Naive B cell (primary cell): Measurements from ENCODE around the gene LNX2. TPM values are rescaled to one million over a fixed set of nuclear protein-coding genes. Genes with fewer than 3 reads are reported as not detected.
A peak's percentile ranks its signal among the peaks of the same experiment; 100 is the strongest.

Experiments used
- ATAC-seq, 2 donors: fragments of 150-1000 bp; cut with Tn5 transposase; 2 replicates each; pipeline ENCODE4 v1.10.0; 2021; ENCODE audit warnings: low read depth in 2 of 2, mild to moderate bottlenecking in 2 of 2, moderate library complexity in 2 of 2
- DNase-seq: peaks from one replicate; pipeline ENCODE4 v3.0.0; 2022
- H3K27ac Mint-ChIP-seq, 6 donors: one replicate each; pipeline ENCODE4 v1.8.0; 2020 to 2022; ENCODE audit warnings: mild to moderate bottlenecking in 6 of 6, mixed read lengths in 6 of 6, moderate library complexity in 5 of 6, inconsistent platforms in 2 of 6
- H3K27me3 Mint-ChIP-seq, 3 donors: one replicate each; pipeline ENCODE4 v1.8.0; 2021 to 2022; ENCODE audit warnings: mixed read lengths in 3 of 3, mild to moderate bottlenecking in 1 of 3
- H3K36me3 Mint-ChIP-seq, 2 donors: one replicate each; pipeline ENCODE4 v1.8.0; 2020 to 2022; ENCODE audit warnings: mixed read lengths in 2 of 2, inconsistent platforms in 1 of 2, mild to moderate bottlenecking in 1 of 2
- H3K4me1 Mint-ChIP-seq, 3 donors: one replicate each; pipeline ENCODE4 v1.8.0; 2020 to 2022; ENCODE audit warnings: mixed read lengths in 3 of 3, inconsistent platforms in 1 of 3, mild to moderate bottlenecking in 1 of 3, moderate library complexity in 1 of 3
- H3K4me3 Mint-ChIP-seq, 8 donors: one replicate each; pipeline ENCODE4 v1.8.0; 2020 to 2022; ENCODE audit warnings: mild to moderate bottlenecking in 8 of 8, mixed read lengths in 8 of 8, moderate library complexity in 8 of 8, inconsistent platforms in 2 of 8
- H3K9me3 Mint-ChIP-seq, 7 donors: one replicate each; pipeline ENCODE4 v1.8.0; 2020 to 2022; ENCODE audit warnings: mixed read lengths in 7 of 7, mild to moderate bottlenecking in 5 of 7, inconsistent platforms in 2 of 7, moderate library complexity in 1 of 7
- polyA plus RNA-seq, 6 donors: library from polyadenylated mRNA; unstranded; fragments of 300-500 nt; fragmentation: Illumina TruSeq; gene quantifications; one replicate each; pipeline ENCODE4 v1.2.3, GENCODE V29; 2021; ENCODE audit warnings: low read depth in 6 of 6

The LNX2 gene
- polyA plus RNA-seq, 6 donors from 2014 or later: 3.4 to 13.6 (median 4.8) TPM

- Mint-ChIP-seq H3K4me3 (no peak overlapping the region), H3K4me1 (no peaks in the 10 kb centered on the region), H3K9me3 (no peaks in the 10 kb centered on the region), H3K36me3 (no peaks in the 10 kb centered on the region), H3K27ac (no peak overlapping the region), H3K27me3 (no peaks in the 10 kb centered on the region)
- DNase-seq: no peak
- ATAC-seq: peak; percentile 55 to 60
Measured at GRCh38 chr13:27595055-27595811, 25.1 kb downstream of the LNX2 start.

- H3K27me3 Mint-ChIP-seq: no peaks in the 10 kb centered on the region
- DNase-seq: no peak
- H3K27ac Mint-ChIP-seq: no peak overlapping the region
Measured at GRCh38 chr13:27593267-27593666, 27.1 kb downstream of the LNX2 start.

GRCh38 chr13:27592865-27593264 is 27.5 kb downstream of the LNX2 start:
- DNase-seq: peak; percentile 19
- H3K9me3 Mint-ChIP-seq: peaks cover 0 to 6% (median 3%) of the 10 kb centered on the region in 7 donors
- no peak overlapping the region for H3K4me3 Mint-ChIP-seq
- H3K27ac Mint-ChIP-seq: no peak overlapping the region
- peak; percentile 71 to 77 for ATAC-seq
- no peaks in the 10 kb centered on the region for H3K4me1 Mint-ChIP-seq
- H3K36me3 Mint-ChIP-seq: no peaks in the 10 kb centered on the region
- H3K27me3 Mint-ChIP-seq: no peaks in the 10 kb centered on the region

More at GRCh38 chr13:27593267-27593666, 27.1 kb downstream of the LNX2 start:
- no peak for ATAC-seq
- no peaks in the 10 kb centered on the region for H3K4me1 Mint-ChIP-seq
- H3K9me3 Mint-ChIP-seq: peaks cover 0 to 4% (median 2%) of the 10 kb centered on the region in 7 donors
- H3K4me3 Mint-ChIP-seq: no peak overlapping the region
- H3K36me3 Mint-ChIP-seq: no peaks in the 10 kb centered on the region

GRCh38 chr13:27588405-27588804 is 31.9 kb downstream of the LNX2 start:
- Mint-ChIP-seq H3K36me3 (no peaks in the 10 kb centered on the region), H3K27me3 (no peaks in the 10 kb centered on the region)

GRCh38 chr13:27587095-27587746 is 33.1 kb downstream of the LNX2 start:
- DNase-seq (no peak), ATAC-seq (no peak)
- H3K27me3 Mint-ChIP-seq: no peaks in the 10 kb centered on the region
- H3K9me3 Mint-ChIP-seq: peaks cover 0 to 7% (median 5%) of the 10 kb centered on the region in 7 donors
- H3K4me1 Mint-ChIP-seq: peaks cover 14 to 22% (median 18%) of the 10 kb centered on the region in 3 donors
- peak overlapping the region in 1 of 8 donors; percentile 30 for H3K4me3 Mint-ChIP-seq
- H3K27ac Mint-ChIP-seq: peak overlapping the region in 1 of 6 donors; percentile 29
- H3K36me3 Mint-ChIP-seq: no peaks in the 10 kb centered on the region

More at GRCh38 chr13:27588405-27588804, 31.9 kb downstream of the LNX2 start:
- DNase-seq: no peak
- Mint-ChIP-seq H3K9me3 (peaks cover 0 to 7% (median 5%) of the 10 kb centered on the region in 7 donors), H3K4me3 (no peak overlapping the region), H3K27ac (no peak overlapping the region), H3K4me1 (peaks cover 13 to 20% (median 17%) of the 10 kb centered on the region in 3 donors)
- ATAC-seq: no peak

- Mint-ChIP-seq H3K9me3 (peaks cover 0 to 7% (median 4%) of the 10 kb centered on the region in 7 donors), H3K27ac (peak overlapping the region in 2 of 6 donors; percentile 17 to 81), H3K27me3 (no peaks in the 10 kb centered on the region), H3K4me3 (peak overlapping the region in 1 of 8 donors; percentile 3), H3K4me1 (peaks cover 14 to 27% (median 18%) of the 10 kb centered on the region in 3 donors), H3K36me3 (peaks cover 0 to 9% of the 10 kb centered on the region in 2 donors)
- DNase-seq: no peak
- ATAC-seq: no peak
Measured at GRCh38 chr13:27583645-27584044, 36.7 kb downstream of the LNX2 start.

- H3K9me3 Mint-ChIP-seq: no peaks in the 10 kb centered on the region
- peak overlapping the region in 3 of 6 donors; percentile 35 to 87 (median 73) for H3K27ac Mint-ChIP-seq
- H3K36me3 Mint-ChIP-seq: peaks cover 0 to 24% of the 10 kb centered on the region in 2 donors
- DNase-seq (no peak), ATAC-seq (no peak)
- H3K27me3 Mint-ChIP-seq: no peaks in the 10 kb centered on the region
- no peak overlapping the region for H3K4me3 Mint-ChIP-seq
- peaks cover 3 to 26% (median 10%) of the 10 kb centered on the region in 3 donors for H3K4me1 Mint-ChIP-seq
Measured at GRCh38 chr13:27578121-27579030, 42.0 kb downstream of the LNX2 start.

GRCh38 chr13:27574661-27575060 is 45.7 kb downstream of the LNX2 start:
- no peaks in the 10 kb centered on the region for H3K9me3 Mint-ChIP-seq
- no peak for ATAC-seq
- H3K4me1 Mint-ChIP-seq: peaks cover 5 to 27% (median 21%) of the 10 kb centered on the region in 3 donors
- H3K27me3 Mint-ChIP-seq: no peaks in the 10 kb centered on the region
- no peak for DNase-seq
- H3K36me3 Mint-ChIP-seq: peaks cover 0 to 19% of the 10 kb centered on the region in 2 donors
- peak overlapping the region in 1 of 6 donors; percentile 58 for H3K27ac Mint-ChIP-seq
- no peak overlapping the region for H3K4me3 Mint-ChIP-seq

- H3K4me1 Mint-ChIP-seq: peaks cover 5 to 27% (median 21%) of the 10 kb centered on the region in 3 donors
Measured at GRCh38 chr13:27573265-27573664, 47.1 kb downstream of the LNX2 start.

GRCh38 chr13:27572234-27572901 is 48.0 kb downstream of the LNX2 start:
- DNase-seq (no peak), ATAC-seq (no peak)
- Mint-ChIP-seq H3K27ac (no peak overlapping the region), H3K4me3 (peak overlapping the region in 1 of 8 donors; percentile 50), H3K27me3 (no peaks in the 10 kb centered on the region), H3K4me1 (peaks cover 5 to 27% (median 21%) of the 10 kb centered on the region in 3 donors), H3K9me3 (no peaks in the 10 kb centered on the region), H3K36me3 (peaks cover 0 to 19% of the 10 kb centered on the region in 2 donors)

More at GRCh38 chr13:27573265-27573664, 47.1 kb downstream of the LNX2 start:
- Mint-ChIP-seq H3K27ac (peak overlapping the region in 1 of 6 donors; percentile 21), H3K27me3 (no peaks in the 10 kb centered on the region), H3K4me3 (peak overlapping the region in 1 of 8 donors; percentile 27), H3K36me3 (peaks cover 0 to 19% of the 10 kb centered on the region in 2 donors), H3K9me3 (no peaks in the 10 kb centered on the region)
- ATAC-seq (no peak), DNase-seq (no peak)

- no peak for DNase-seq
- no peaks in the 10 kb centered on the region for H3K27me3 Mint-ChIP-seq
- H3K4me3 Mint-ChIP-seq: no peak overlapping the region
- H3K27ac Mint-ChIP-seq: peak overlapping the region in 1 of 6 donors; percentile 16
- H3K36me3 Mint-ChIP-seq: peaks cover 0 to 19% of the 10 kb centered on the region in 2 donors
- H3K9me3 Mint-ChIP-seq: no peaks in the 10 kb centered on the region
- no peak for ATAC-seq
- H3K4me1 Mint-ChIP-seq: peaks cover 5 to 23% (median 21%) of the 10 kb centered on the region in 3 donors
Measured at GRCh38 chr13:27570906-27571305, 49.4 kb downstream of the LNX2 start.

- no peaks in the 10 kb centered on the region for H3K9me3 Mint-ChIP-seq
- DNase-seq (no peak), ATAC-seq (no peak)
- peaks cover 0 to 11% of the 10 kb centered on the region in 2 donors for H3K36me3 Mint-ChIP-seq
- peaks cover 2 to 17% (median 15%) of the 10 kb centered on the region in 3 donors for H3K4me1 Mint-ChIP-seq
- H3K27me3 Mint-ChIP-seq: no peaks in the 10 kb centered on the region
- no peak overlapping the region for H3K27ac Mint-ChIP-seq
- H3K4me3 Mint-ChIP-seq: no peak overlapping the region
Measured at GRCh38 chr13:27569405-27569804, 50.9 kb downstream of the LNX2 start.
